ENCODE results near the gene TACSTD2. TPM values are rescaled to one million over a fixed set of nuclear protein-coding genes. Genes with fewer than 3 reads are reported as not detected.

The TACSTD2 gene
- total RNA-seq, 4 donors from 2014 or later = 5.7 to 13.0 (median 8.9) TPM

DNA sequence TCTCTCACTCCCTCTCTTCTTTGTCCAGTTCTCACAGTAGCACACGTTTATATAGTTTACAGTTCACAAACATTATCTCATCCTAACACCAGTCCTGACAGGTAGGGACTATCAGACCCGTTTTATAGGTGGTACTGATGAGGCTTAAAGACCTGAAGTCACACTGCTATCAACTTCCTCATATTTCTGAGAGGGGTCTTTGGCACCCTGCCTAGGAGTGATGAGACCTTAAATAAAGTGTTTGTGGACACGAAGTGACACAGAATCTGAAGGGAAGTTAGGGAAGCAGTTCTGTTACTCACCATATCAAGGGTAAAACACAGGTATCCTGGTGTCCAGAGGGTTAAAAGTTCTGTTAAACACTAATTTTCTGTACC is 590 bp upstream of the TACSTD2 start:
- DNase-seq = no peak
- Histone ChIP-seq H3K27ac (peak overlapping the region in 1 of 3 donors; percentile 37), H3K27me3 (no peaks in the 10 kb centered on the region), H3K9me3 (no peaks in the 10 kb centered on the region), H3K36me3 (no peaks in the 10 kb centered on the region), H3K4me3 (replicated peaks in 1 of 3) (peak overlapping the region in 1 of 3 donors; percentile 33), H3K4me1 (peaks cover 14 to 33% of the 10 kb centered on the region in 2 donors)
- intact Hi-C loops (cut with DNase I) = no loop called here
- WGBS, 2 donors = 52 to 55% methylated on average over 3 of the region's 3 CpGs
- no peak for TF ChIP-seq CTCF (IDR thresholded peaks at IDR 0.05)
- no peak for TF ChIP-seq POLR2A (IDR thresholded peaks at IDR 0.05)

DNA sequence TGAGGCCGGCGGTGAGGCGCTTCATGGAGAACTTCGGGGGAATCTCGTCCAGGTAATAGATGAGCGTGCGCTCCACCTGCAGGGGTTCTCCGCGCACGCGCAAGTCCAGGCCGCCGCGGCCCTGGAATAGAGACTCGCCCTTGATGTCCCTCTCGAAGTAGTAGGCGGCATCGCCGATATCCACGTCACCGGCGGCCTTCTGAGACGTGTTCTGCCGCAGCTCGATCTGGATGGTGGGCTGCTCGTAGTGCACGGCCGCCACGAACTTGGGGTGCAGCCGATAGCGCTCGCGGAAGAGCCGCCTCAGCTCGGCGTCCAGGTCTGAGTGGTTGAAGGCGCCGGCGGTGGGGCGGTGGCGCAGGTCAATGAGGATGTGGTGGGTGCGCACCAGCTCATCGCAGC is 726 bp downstream of the TACSTD2 start:
- intact Hi-C loops (cut with DNase I) = no loop called here

DNA sequence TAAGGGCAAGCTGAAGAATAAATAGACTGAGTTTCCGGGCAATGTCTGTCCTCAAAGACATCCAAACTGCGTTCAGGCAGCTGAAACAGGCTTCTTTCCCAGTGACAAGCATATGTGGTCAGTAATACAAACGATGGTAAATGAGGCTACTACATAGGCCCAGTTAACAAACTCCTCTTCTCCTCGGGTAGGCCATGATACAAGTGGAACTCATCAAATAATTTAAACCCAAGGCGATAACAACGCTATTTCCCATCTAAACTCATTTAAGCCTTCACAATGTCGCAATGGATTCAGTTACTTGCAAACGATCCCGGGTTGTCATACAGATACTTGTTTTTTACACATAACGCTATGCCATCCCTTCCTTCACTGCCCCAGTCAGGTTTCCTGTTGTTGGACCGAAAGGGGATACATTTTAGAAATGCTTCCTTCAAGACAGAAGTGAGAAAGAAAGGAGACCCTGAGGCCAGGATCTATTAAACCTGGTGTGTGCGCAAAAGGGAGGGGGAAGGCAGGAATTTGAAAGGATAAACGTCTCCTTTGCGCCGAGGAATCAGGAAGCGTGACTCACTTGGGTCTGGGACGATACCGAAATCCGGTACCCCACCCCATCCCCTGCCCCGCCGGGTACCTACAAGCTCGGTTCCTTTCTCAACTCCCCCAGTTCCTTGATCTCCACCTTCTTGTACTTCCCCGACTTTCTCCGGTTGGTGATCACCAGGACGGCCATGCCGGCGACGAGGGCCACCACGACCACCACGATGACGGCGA is 1.3 kb downstream of the TACSTD2 start:
- intact Hi-C loops (cut with DNase I) = no loop called here
- DNase-seq = no peak
- no peaks in the 10 kb centered on the region for H3K36me3 ChIP-seq
- peaks cover 20 to 43% of the 10 kb centered on the region in 2 donors for H3K4me1 ChIP-seq
- no peaks in the 10 kb centered on the region for H3K27me3 ChIP-seq
- TF ChIP-seq POLR2A (IDR thresholded peaks at IDR 0.05) (no peak), CTCF (IDR thresholded peaks at IDR 0.05) (no peak)
- H3K9me3 ChIP-seq = no peaks in the 10 kb centered on the region
- peak overlapping the region in 1 of 3 donors; percentile 33 for H3K4me3 ChIP-seq (replicated peaks in 1 of 3)
- WGBS, 2 donors = 56 to 57% methylated on average over 32 of the region's 32 CpGs
- no peak overlapping the region for H3K27ac ChIP-seq

More for the DNA sequence above, 726 bp downstream of the TACSTD2 start:
- Histone ChIP-seq H3K4me1 (peaks cover 20 to 43% of the 10 kb centered on the region in 2 donors), H3K27ac (peak overlapping the region in 1 of 3 donors; percentile 37), H3K9me3 (no peaks in the 10 kb centered on the region), H3K27me3 (no peaks in the 10 kb centered on the region), H3K4me3 (replicated peaks in 1 of 3) (peak overlapping the region in 1 of 3 donors; percentile 33), H3K36me3 (no peaks in the 10 kb centered on the region)
- peak in 1 of 2 donors; percentile 23 for DNase-seq
- WGBS, 2 donors = 8 to 13% methylated on average over 3 to 14 of the region's 43 CpGs
- TF ChIP-seq CTCF (IDR thresholded peaks at IDR 0.05) = no peak
- TF ChIP-seq POLR2A (IDR thresholded peaks at IDR 0.05) = no peak

- peaks cover 20 to 39% of the 10 kb centered on the region in 2 donors for H3K4me1 ChIP-seq
- intact Hi-C loops (cut with DNase I) = no loop called here
- no peaks in the 10 kb centered on the region for H3K9me3 ChIP-seq
- no peaks in the 10 kb centered on the region for H3K27me3 ChIP-seq
- TF ChIP-seq CTCF (IDR thresholded peaks at IDR 0.05) (no peak), POLR2A (IDR thresholded peaks at IDR 0.05) (no peak)
- no peak overlapping the region for H3K27ac ChIP-seq
- WGBS, 2 donors = 86 to 98% methylated on average over 2 of the region's 2 CpGs
- DNase-seq = no peak
- H3K36me3 ChIP-seq = no peaks in the 10 kb centered on the region
- H3K4me3 ChIP-seq (replicated peaks in 1 of 3) = no peak overlapping the region
Measured at GRCh38 chr1:58574816-58575215, 2.2 kb downstream of the TACSTD2 start.
